ENCODE data around the gene MRPL45.

The MRPL45 gene

DNA sequence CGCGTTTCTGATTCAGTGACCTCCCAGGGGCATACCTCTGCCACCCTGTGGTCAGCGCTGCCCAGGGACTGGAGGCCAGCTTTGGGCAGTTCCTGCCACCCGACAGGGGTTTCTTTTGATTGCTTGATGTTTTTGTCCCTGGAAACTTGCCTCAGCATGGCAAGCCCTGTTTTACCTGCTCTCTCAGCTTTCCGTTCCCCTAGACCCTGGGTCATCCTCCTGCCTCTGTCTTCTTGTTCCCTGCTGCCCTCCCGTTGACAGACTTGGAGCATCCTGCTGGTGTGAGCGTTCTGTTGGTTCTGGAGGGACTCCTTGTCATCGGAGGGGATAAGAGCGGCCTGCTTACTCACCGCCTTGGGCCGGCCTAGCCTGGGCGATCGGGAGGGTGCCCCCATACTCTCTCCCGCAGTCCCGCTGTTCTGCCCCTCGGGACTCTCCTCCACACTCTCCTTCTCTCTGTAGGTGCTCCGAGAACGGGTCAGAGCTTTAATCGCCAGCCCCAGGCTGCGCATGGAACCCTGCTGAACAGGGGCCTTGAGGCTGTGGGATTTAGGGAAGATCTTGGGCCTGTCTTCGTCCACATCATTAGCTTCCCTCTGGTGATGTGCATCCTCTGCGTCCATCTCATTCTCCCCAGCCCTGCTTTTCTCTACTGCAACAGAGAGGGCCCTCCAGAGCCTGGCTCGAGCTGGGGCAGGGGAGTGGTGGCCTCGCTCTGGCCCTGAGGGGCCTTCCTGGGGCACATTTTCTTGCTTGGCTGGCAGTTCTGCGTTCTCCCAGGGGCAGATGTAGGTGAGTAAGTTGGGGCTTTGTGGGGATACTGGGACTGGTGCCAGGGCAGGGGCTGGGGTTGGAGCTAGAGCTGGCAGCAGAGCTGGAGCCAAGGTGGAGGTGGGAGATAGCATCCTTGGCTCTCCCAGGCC, 33.1 kb downstream of the MRPL45 start:
- H3K27me3 ChIP-seq (ENCODE audit: insufficient read depth, low read length, poor library complexity) = no peaks in the 10 kb centered on the region
- no peak for DNase-seq
- no peak overlapping the region for H3K56ac ChIP-seq (ENCODE audit: low read length)

DNA sequence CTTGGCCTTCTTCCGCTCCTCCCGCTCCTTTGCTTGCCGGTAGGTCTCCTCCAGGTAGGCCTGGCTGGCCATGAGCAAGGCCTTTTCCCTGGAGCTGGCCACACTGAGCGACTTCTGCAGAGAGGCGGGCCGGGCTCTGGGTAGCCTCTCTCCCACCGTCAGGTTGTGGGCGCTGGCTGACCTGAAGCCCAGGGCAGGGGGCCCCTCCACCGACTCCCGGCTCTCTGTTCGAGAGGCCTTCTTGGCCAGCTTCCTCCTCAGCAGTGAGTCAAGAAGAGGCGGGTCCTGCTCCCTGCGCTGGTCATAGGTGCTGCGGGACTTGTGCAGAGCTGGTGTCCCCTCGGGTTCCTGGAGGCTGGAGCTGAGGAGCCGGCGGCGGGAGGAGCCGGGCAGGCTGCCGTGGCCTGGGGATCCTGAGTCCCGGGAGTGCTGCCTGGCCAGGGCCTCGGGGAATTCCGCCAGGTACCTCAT, 34.0 kb downstream of the MRPL45 start:
- Histone ChIP-seq H3K36me3 (ENCODE audit: control insufficient read depth, insufficient read depth, low read length) (no peaks in the 10 kb centered on the region), H4K8ac (ENCODE audit: low read depth, low read length) (no peak overlapping the region), H3K4me3 (ENCODE audit: low read length) (no peak overlapping the region), H3K4me1 (ENCODE audit: control insufficient read depth, low read depth, low read length) (no peaks in the 10 kb centered on the region), H3K27ac (ENCODE audit: low read depth, low read length) (no peak overlapping the region), H3K4ac (ENCODE audit: low read depth, low read length) (no peak overlapping the region), H2BK15ac (replicated peaks; ENCODE audit: low read depth) (no peak overlapping the region), H3K56ac (ENCODE audit: low read length) (no peak overlapping the region), H2BK120ac (ENCODE audit: low read depth, low read length) (no peak overlapping the region), H3K18ac (ENCODE audit: low read length) (no peak overlapping the region), H3K79me2 (ENCODE audit: control insufficient read depth, insufficient read depth, low read length) (no peaks in the 10 kb centered on the region), H3K27me3 (ENCODE audit: insufficient read depth, low read length, poor library complexity) (no peaks in the 10 kb centered on the region), H3K9ac (ENCODE audit: low read length) (no peak overlapping the region), H3K23ac (ENCODE audit: low read length) (no peak overlapping the region), H2BK5ac (ENCODE audit: low read length) (no peak overlapping the region), H4K5ac (ENCODE audit: low read length) (no peak overlapping the region), H3K79me1 (ENCODE audit: low read length) (no peaks in the 10 kb centered on the region), H3K4me2 (ENCODE audit: low read length) (no peak overlapping the region), H2AK5ac (ENCODE audit: low read length) (no peak overlapping the region)
- no CpG with 5 or more reads among the region's 23 CpGs for WGBS (ENCODE audit: extremely low coverage, insufficient coverage, low lambda C conversion rate)
- DNase-seq = no peak

More for the DNA sequence above, 33.1 kb downstream of the MRPL45 start:
- WGBS (ENCODE audit: extremely low coverage, insufficient coverage, low lambda C conversion rate) = no CpG with 5 or more reads among the region's 25 CpGs
- Histone ChIP-seq H3K4me1 (ENCODE audit: control insufficient read depth, low read depth, low read length) (peaks cover 4% of the 10 kb centered on the region), H2BK120ac (ENCODE audit: low read depth, low read length) (no peak overlapping the region), H3K4me2 (ENCODE audit: low read length) (no peak overlapping the region), H3K27ac (ENCODE audit: low read depth, low read length) (no peak overlapping the region), H2BK5ac (ENCODE audit: low read length) (no peak overlapping the region), H3K9ac (ENCODE audit: low read length) (no peak overlapping the region), H2BK15ac (replicated peaks; ENCODE audit: low read depth) (no peak overlapping the region), H4K8ac (ENCODE audit: low read depth, low read length) (no peak overlapping the region), H3K79me2 (ENCODE audit: control insufficient read depth, insufficient read depth, low read length) (no peaks in the 10 kb centered on the region), H4K5ac (ENCODE audit: low read length) (no peak overlapping the region), H3K4me3 (ENCODE audit: low read length) (no peak overlapping the region), H3K4ac (ENCODE audit: low read depth, low read length) (no peak overlapping the region), H3K79me1 (ENCODE audit: low read length) (no peaks in the 10 kb centered on the region), H3K18ac (ENCODE audit: low read length) (no peak overlapping the region), H2AK5ac (ENCODE audit: low read length) (no peak overlapping the region), H3K36me3 (ENCODE audit: control insufficient read depth, insufficient read depth, low read length) (no peaks in the 10 kb centered on the region), H3K23ac (ENCODE audit: low read length) (no peak overlapping the region)

DNA sequence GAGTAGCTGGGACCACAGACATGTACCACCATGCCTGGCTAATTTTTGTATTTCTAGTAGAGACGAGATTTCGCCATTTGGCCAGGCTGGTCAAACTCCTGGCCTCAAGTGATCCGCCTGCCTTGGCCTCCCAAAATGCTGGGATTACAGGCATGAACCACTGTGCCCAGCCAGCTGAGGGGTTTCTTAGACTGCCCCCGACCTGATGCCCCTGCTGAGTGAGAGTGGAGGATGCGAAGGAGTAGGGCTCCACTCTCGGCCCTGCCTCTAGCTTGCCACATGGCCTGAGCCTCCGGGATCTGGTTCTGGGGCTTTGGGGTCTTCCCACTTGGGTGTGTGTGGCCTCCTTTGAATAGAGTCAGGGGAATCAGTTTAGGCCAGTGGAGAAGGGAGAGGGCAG, 35.8 kb downstream of the MRPL45 start:
- Histone ChIP-seq H3K27ac (ENCODE audit: low read depth, low read length) (no peak overlapping the region), H3K27me3 (ENCODE audit: insufficient read depth, low read length, poor library complexity) (no peaks in the 10 kb centered on the region), H3K36me3 (ENCODE audit: control insufficient read depth, insufficient read depth, low read length) (no peaks in the 10 kb centered on the region)

DNA sequence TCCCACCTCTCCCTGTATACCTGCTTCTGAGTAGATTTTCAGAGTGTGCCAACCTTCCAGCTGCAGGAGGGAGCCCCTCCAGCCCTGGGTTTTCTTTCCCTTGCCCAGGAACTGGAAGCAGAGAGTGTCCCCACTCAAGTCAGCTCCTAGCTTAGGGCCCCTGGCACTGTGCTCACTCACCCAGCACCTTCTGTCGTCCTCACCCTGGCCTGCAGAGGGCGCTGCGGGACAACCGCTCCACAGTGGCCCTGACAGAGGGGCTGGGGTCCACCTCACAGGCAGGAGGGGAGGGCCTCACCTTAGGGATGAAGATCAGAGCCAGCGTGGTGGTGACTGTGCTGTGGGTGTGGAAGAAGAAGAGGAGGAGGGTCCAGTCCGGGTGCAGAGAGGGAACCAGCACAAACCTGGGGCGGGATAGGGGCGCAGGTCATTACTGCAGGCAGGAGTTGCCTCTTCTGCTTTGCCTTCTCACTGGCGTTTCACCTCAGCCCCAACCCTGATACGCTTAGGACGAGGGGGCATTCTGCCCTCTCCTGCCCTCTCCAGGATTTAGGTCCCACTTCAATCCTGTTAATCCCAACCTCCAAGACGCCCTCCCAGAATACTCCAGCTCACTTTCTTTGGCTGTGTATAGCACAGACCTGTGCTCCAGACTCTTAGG, 36.8 kb downstream of the MRPL45 start:
- H3K4me3 ChIP-seq (ENCODE audit: low read length) = no peak overlapping the region
- H3K36me3 ChIP-seq (ENCODE audit: control insufficient read depth, insufficient read depth, low read length) = no peaks in the 10 kb centered on the region
- DNase-seq = peak; percentile 71
- H3K27me3 ChIP-seq (ENCODE audit: insufficient read depth, low read length, poor library complexity) = no peaks in the 10 kb centered on the region
- no peak overlapping the region for H2BK5ac ChIP-seq (ENCODE audit: low read length)
- H3K79me2 ChIP-seq (ENCODE audit: control insufficient read depth, insufficient read depth, low read length) = no peaks in the 10 kb centered on the region
- H3K23ac ChIP-seq (ENCODE audit: low read length) = no peak overlapping the region
- H3K56ac ChIP-seq (ENCODE audit: low read length) = no peak overlapping the region
- WGBS (ENCODE audit: extremely low coverage, insufficient coverage, low lambda C conversion rate) = no CpG with 5 or more reads among the region's 12 CpGs
- H3K79me1 ChIP-seq (ENCODE audit: low read length) = no peaks in the 10 kb centered on the region
- H3K18ac ChIP-seq (ENCODE audit: low read length) = no peak overlapping the region
- no peak overlapping the region for H2AK5ac ChIP-seq (ENCODE audit: low read length)
- no peak overlapping the region for H4K5ac ChIP-seq (ENCODE audit: low read length)
- H3K9ac ChIP-seq (ENCODE audit: low read length) = no peak overlapping the region
- H3K27ac ChIP-seq (ENCODE audit: low read depth, low read length) = no peak overlapping the region
- H3K4me2 ChIP-seq (ENCODE audit: low read length) = no peak overlapping the region
- H2BK15ac ChIP-seq (replicated peaks; ENCODE audit: low read depth) = no peak overlapping the region
- H4K8ac ChIP-seq (ENCODE audit: low read depth, low read length) = no peak overlapping the region
- H3K4ac ChIP-seq (ENCODE audit: low read depth, low read length) = no peak overlapping the region
- no peaks in the 10 kb centered on the region for H3K4me1 ChIP-seq (ENCODE audit: control insufficient read depth, low read depth, low read length)
- H2BK120ac ChIP-seq (ENCODE audit: low read depth, low read length) = no peak overlapping the region

More for the DNA sequence above, 35.8 kb downstream of the MRPL45 start:
- Histone ChIP-seq H3K4me3 (ENCODE audit: low read length) (no peak overlapping the region), H2BK120ac (ENCODE audit: low read depth, low read length) (no peak overlapping the region), H4K8ac (ENCODE audit: low read depth, low read length) (no peak overlapping the region), H3K4me1 (ENCODE audit: control insufficient read depth, low read depth, low read length) (no peaks in the 10 kb centered on the region), H2BK5ac (ENCODE audit: low read length) (no peak overlapping the region), H3K4me2 (ENCODE audit: low read length) (no peak overlapping the region), H2BK15ac (replicated peaks; ENCODE audit: low read depth) (no peak overlapping the region), H4K5ac (ENCODE audit: low read length) (no peak overlapping the region), H2AK5ac (ENCODE audit: low read length) (no peak overlapping the region), H3K56ac (ENCODE audit: low read length) (no peak overlapping the region), H3K4ac (ENCODE audit: low read depth, low read length) (no peak overlapping the region), H3K23ac (ENCODE audit: low read length) (no peak overlapping the region), H3K9ac (ENCODE audit: low read length) (no peak overlapping the region), H3K18ac (ENCODE audit: low read length) (no peak overlapping the region), H3K79me1 (ENCODE audit: low read length) (no peaks in the 10 kb centered on the region), H3K79me2 (ENCODE audit: control insufficient read depth, insufficient read depth, low read length) (no peaks in the 10 kb centered on the region)
- WGBS (ENCODE audit: extremely low coverage, insufficient coverage, low lambda C conversion rate) = no CpG with 5 or more reads among the region's 7 CpGs
- DNase-seq = no peak

DNA sequence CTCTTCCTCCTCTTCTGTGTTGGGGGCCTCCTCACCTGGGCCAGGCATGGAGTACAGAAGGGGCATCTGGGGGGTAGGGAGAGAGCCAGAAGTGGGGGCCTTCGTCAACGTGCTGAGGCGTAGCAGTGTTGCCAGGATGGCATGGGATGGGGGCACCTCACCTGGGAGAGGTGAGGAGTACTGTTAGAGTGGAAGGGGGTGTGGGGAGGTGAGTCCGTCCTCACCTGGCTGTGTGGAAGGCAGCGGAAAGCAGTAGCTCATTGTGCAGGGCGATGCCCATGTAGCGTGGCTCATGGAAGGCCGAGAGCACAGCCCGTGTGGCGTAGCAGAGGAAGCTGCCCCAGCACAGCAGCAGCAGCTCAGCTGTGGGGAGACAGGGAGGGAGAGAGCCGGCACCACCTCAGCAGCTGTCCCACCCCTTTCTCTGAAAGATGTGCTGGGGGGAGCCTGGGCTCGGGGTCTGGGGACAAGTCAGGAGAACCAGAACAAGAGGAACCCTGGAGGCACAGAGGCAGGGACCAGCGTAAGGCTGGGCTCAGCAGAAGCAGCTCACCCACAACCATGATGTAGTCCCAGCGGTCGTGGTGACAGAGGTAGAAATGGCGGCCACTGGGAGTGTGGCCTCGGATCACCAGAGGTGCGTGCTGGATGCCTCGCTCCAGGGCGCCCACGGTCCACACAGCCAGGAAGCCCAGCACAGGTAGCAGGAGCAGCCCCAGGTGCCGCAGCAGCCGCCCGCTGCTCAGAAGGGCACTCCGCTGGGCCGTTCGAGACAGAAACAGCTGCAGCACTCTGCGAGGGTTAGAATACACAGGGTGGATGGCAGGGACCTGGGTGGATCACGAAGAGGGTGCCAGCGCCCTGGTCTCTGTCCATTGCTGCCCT, 37.8 kb downstream of the MRPL45 start:
- no CpG with 5 or more reads among the region's 30 CpGs for WGBS (ENCODE audit: extremely low coverage, insufficient coverage, low lambda C conversion rate)
- no peak for DNase-seq

More for the DNA sequence above, 37.8 kb downstream of the MRPL45 start:
- Histone ChIP-seq H3K36me3 (ENCODE audit: control insufficient read depth, insufficient read depth, low read length) (no peaks in the 10 kb centered on the region), H3K9ac (ENCODE audit: low read length) (no peak overlapping the region), H2AK5ac (ENCODE audit: low read length) (no peak overlapping the region), H2BK5ac (ENCODE audit: low read length) (no peak overlapping the region), H3K23ac (ENCODE audit: low read length) (no peak overlapping the region), H3K18ac (ENCODE audit: low read length) (no peak overlapping the region), H3K79me1 (ENCODE audit: low read length) (no peaks in the 10 kb centered on the region), H3K4me1 (ENCODE audit: control insufficient read depth, low read depth, low read length) (no peaks in the 10 kb centered on the region), H3K4ac (ENCODE audit: low read depth, low read length) (no peak overlapping the region), H3K27me3 (ENCODE audit: insufficient read depth, low read length, poor library complexity) (no peaks in the 10 kb centered on the region), H2BK15ac (replicated peaks; ENCODE audit: low read depth) (no peak overlapping the region), H3K79me2 (ENCODE audit: control insufficient read depth, insufficient read depth, low read length) (no peaks in the 10 kb centered on the region), H3K27ac (ENCODE audit: low read depth, low read length) (no peak overlapping the region), H4K5ac (ENCODE audit: low read length) (no peak overlapping the region), H3K56ac (ENCODE audit: low read length) (no peak overlapping the region), H3K4me3 (ENCODE audit: low read length) (no peak overlapping the region), H2BK120ac (ENCODE audit: low read depth, low read length) (no peak overlapping the region), H3K4me2 (ENCODE audit: low read length) (no peak overlapping the region), H4K8ac (ENCODE audit: low read depth, low read length) (no peak overlapping the region)
